ENCODE measurements around the gene TFRC. TPM values are rescaled to one million over a fixed set of nuclear protein-coding genes. Genes with fewer than 3 reads are reported as not detected.

TFRC gene
- 80.3 and 143 TPM in 2 replicates for total RNA-seq (ENCODE audit: low replicate concordance)

- peak; percentile 86 for DNase-seq (ENCODE audit: low read depth)
- peak within 1 kb of the TSS; percentile 90 for H3K4me3 ChIP-seq (ENCODE audit: low read depth, low read length)
- no peak for TF ChIP-seq CTCF (IDR thresholded peaks at IDR 0.05; ENCODE audit: insufficient read depth, low read length)
Observed at GRCh38 chr3:196081834-196082618, at the start of gene TFRC. Gene TFRC, minus strand, starts transcription at chr3:196082090. Its CDS starts 4,991 bp downstream, at chr3:196077099.

GRCh38 chr3:196128172-196128843 is 46.4 kb upstream of the TFRC start:
- DNase-seq (ENCODE audit: low read depth) = no peak
- TF ChIP-seq CTCF (IDR thresholded peaks at IDR 0.05; ENCODE audit: insufficient read depth, low read length) = no peak
- no peak overlapping the region for H3K4me3 ChIP-seq (ENCODE audit: low read depth, low read length)

- H3K4me3 ChIP-seq (ENCODE audit: low read depth, low read length) = no peak overlapping the region
- DNase-seq (ENCODE audit: low read depth) = no peak
- no peak for TF ChIP-seq CTCF (IDR thresholded peaks at IDR 0.05; ENCODE audit: insufficient read depth, low read length)
Observed at GRCh38 chr3:196127308-196128040, 45.6 kb upstream of the TFRC start.

GRCh38 chr3:196124608-196125007 is 42.7 kb upstream of the TFRC start:
- no peak overlapping the region for H3K4me3 ChIP-seq (ENCODE audit: low read depth, low read length)
- TF ChIP-seq CTCF (IDR thresholded peaks at IDR 0.05; ENCODE audit: insufficient read depth, low read length) = no peak
- no peak for DNase-seq (ENCODE audit: low read depth)

GRCh38 chr3:196122688-196123046 is 40.8 kb upstream of the TFRC start:
- H3K4me3 ChIP-seq (ENCODE audit: low read depth, low read length) = no peak overlapping the region
- no peak for TF ChIP-seq CTCF (IDR thresholded peaks at IDR 0.05; ENCODE audit: insufficient read depth, low read length)
- DNase-seq (ENCODE audit: low read depth) = no peak

GRCh38 chr3:196122021-196122687 is 40.3 kb upstream of the TFRC start:
- H3K4me3 ChIP-seq (ENCODE audit: low read depth, low read length) = no peak overlapping the region
- no peak for TF ChIP-seq CTCF (IDR thresholded peaks at IDR 0.05; ENCODE audit: insufficient read depth, low read length)
- DNase-seq (ENCODE audit: low read depth) = no peak
